Measurements from ENCODE around the gene LAMA5.

DNA sequence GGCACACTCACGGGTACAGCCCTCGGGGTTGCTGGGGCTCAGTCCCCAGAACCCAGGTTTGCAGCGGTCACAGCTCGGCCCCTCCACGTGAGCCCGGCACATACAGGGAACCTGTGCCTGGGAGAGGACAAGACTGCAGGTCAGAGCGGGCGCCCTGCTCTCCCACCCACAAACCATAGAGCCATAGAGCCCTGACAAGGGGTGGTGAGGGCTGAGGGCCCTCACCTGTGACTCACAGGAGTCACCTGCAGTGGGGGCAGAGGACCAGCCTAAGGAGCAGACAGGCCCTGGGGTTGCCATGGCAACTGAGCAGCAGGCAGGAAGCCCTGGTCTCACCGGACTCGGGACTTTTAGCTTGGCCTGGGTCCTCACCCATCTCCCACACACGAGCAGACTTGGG lies 30.8 kb downstream of the LAMA5 start:
- TF ChIP-seq, protein P1, sequence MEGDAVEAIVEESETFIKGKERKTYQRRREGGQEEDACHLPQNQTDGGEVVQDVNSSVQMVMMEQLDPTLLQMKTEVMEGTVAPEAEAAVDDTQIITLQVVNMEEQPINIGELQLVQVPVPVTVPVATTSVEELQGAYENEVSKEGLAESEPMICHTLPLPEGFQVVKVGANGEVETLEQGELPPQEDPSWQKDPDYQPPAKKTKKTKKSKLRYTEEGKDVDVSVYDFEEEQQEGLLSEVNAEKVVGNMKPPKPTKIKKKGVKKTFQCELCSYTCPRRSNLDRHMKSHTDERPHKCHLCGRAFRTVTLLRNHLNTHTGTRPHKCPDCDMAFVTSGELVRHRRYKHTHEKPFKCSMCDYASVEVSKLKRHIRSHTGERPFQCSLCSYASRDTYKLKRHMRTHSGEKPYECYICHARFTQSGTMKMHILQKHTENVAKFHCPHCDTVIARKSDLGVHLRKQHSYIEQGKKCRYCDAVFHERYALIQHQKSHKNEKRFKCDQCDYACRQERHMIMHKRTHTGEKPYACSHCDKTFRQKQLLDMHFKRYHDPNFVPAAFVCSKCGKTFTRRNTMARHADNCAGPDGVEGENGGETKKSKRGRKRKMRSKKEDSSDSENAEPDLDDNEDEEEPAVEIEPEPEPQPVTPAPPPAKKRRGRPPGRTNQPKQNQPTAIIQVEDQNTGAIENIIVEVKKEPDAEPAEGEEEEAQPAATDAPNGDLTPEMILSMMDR (IDR thresholded peaks at IDR 0.05) = no peak
- TF ChIP-seq POLR2A (IDR thresholded peaks at IDR 0.05) = no peak

Measured in lower leg skin (tissue), 3 donors.